ENCODE results near the gene SLC25A41.
"Not testable (repeated sequence)": the region's sequence is repeated elsewhere in the genome, so short reads cannot be mapped to it uniquely, and the experiment has no call there.

SLC25A41 gene

DNA sequence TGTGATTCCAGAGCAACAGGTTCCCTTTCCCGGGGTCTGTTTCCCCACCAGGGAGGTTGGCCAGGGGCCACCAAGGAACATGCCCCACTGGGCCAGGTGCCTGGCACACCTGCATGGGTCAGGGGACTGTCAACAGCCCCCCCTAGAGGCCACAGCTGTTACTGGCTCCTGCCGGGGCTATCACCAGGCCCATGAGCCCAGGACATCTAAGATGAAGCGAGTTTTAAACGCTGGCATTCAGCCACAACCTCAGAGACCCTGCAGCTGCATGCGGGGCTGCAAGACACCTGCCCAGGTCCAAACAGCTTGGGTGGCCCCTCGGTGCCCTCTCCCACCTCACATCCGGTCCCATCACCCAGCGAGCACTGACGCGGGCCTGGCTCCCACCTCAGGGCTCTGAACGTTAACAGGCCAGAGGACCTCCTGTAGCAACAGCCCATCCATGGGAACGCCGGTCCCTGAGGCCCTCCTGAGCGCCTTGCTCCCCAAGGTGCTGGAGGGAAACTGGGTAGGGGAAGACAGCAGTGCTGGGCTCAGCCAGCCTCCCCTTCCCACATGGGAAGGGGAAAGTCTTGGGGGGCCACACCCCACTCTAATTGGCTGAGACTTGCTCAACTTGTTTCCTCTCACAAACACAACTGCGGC, 21.0 kb downstream of the SLC25A41 start:
- DNase-seq (ENCODE audit: low read depth in 1 of 2, low spot score in 1 of 2): no peak

DNA sequence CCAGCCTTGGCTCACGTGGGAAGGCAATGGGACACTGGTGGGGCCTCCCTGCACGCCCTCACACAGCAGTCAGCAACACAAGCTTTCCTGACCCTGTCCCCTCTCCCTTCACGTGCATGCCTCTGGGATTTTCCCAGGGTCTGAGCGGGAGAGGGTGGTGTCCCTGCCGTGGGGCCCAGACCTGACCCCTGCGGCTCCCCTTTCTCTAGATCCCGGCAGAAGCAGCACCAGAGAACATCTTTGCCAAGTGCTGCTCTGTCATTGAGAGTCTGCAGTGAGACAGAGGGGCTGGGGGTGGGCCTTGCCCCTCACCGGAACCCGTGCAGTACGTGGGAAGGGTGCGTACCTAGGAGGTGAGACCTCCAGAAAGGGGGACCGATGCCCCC, 21.5 kb downstream of the SLC25A41 start:
- no peak for DNase-seq (ENCODE audit: low read depth in 1 of 2, low spot score in 1 of 2)

DNA sequence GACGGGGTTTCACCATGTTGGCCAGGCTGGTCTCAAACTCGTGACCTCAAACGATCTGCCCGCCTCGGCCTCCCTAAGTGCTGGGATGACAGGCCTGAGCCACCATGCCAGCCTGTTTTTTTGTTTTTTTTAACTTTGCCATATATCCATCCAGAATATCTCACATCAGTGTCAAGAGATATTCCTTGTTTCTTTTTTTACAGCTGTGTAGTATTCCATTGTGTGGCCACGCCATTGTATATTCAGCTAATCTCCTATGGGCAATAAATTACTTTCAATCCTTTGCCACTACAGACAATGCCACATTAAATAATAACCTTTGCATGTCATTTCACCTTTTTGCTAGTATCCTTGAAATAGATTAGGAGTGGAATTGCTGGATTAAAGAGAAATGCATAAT, 24.2 kb downstream of the SLC25A41 start:
- no peak for DNase-seq (ENCODE audit: low read depth in 1 of 2, low spot score in 1 of 2)

DNA sequence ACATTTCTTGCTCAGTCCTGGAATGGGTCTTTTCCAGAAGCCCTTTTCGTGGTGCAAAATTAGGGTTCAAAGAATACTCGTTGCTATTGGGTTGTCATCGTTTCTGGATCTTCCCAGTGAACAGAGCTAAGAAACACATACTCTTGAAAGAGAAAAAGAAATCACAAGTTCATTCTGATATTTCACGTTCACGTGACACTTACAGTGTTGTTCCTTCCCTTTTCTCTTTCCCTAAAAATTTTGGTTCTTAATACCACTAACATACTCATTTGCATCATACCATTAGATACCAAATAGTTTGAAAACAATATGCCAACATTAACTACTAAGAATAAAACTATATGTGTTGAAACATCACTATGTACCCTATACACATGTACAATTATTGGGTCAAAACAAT, 27.2 kb downstream of the SLC25A41 start:
- no peak for DNase-seq (ENCODE audit: low read depth in 1 of 2, low spot score in 1 of 2)

DNA sequence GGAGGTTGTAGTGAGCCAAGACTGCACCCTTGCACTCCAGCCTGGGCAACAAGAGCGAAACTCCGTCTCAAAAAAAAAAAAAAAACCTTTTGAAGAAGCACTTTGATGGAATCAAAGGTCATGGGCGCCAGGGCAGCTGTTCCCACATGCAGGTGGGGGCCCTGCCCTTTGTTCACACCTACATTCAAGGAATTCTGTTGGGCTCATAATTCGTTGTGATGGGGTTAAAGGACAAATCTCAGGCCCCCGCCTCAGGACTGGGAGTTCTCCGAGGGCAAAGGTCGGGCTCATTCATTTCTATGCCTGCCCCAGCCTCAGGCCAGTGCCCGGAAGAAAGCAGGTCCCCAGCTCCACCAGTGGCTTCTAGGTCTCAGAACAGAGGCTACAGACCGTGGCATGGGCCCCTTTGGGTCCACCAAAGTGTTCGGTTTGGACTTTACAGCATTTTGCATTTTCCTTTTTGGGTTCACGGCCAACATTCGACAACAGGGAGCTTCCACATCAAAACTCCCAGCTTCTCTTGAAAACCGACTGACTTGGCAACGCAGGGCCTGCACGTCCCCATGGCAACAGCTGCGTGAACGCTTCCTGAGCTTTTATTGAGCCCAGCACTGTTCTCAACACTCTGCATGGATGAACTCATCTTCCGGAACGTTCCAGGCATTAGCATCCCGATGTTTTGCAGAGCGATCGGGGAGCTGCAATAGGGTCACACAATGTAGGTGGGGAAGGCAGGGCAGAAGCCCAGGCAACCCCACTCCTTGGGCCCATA, 30.5 kb downstream of the SLC25A41 start:
- DNase-seq (ENCODE audit: low read depth in 1 of 2, low spot score in 1 of 2): no peak

DNA sequence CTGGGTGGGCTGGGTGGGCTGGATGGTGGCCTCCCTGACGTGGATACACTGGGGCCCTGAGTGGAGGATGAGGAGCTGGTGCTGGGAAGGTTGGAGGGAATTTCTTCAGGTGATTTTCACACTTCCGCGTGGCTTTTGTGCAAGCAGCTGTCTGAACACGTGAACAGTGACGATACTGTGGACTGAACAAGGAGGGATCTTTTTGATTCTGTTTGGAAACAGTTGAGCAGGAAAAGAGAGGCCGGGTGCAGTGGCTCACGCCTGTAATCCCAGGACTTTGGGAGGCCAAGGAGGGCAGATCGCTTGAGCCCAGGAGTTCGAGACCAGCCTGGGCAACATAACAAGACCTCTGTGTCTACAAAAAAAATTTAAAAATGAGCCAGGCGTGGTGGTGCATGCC, 31.5 kb downstream of the SLC25A41 start:
- no peak for DNase-seq (ENCODE audit: low read depth in 1 of 2, low spot score in 1 of 2)

DNA sequence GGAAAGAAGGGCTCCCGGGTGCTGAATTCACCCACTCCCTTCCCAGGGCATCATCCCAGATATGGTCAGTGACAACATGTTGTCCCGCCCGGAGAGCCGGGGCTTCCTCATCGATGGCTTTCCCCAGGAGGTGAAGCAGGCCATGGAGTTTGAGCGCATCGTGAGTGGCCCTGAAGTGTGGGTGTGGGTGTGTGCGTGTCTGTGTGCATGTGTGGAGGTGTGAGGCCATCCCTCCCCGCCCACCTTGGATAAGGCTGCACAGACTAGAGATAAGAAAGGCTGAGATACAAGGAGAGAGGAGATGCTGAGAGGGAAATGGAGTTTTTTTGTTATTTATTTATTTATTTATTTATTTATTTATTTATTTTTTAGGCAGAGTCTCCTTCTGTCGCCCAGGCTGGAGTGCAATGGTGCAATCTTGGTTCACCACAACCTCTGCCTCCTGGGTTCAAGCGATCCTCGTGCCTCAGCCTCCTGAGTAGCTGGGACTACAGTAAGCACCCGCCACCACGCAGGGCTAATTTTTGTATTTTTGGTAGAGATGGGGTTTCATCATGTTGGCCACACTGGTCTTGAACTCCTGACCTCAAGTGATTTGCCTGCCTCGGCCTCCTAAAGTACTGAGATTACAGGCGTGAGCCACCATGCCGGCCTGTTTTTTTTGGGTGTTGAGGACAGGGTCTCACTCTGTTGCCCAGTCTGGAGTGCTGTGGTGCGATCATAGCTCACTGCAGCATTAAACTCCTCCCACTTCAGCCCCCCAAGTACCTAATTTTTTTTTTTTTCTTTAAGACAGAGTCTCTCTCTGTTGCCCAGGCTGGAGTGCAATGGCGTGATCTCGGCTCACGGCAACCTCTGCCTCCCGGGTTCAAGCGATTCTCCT, 33.3 kb downstream of the SLC25A41 start:
- DNase-seq (ENCODE audit: low read depth in 1 of 2, low spot score in 1 of 2): not testable (repeated sequence)

DNA sequence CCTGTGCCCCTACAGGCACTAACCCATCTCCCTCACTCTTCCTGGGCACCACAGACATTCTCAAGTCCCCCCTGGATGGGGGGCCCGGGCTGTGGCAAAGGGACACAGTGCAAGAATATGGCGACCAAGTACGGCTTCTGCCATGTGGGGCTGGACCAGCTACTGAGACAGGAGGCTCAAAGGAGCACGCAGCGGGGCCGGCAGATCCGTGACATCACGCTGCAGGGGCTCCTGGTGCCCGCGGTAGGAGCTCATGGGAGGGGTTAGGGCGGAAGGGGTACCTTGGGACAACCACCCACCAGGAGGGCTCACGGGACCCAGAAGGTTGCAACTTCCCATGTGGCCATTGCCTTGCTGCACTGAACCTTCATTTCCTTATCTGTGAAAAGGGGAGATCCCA, 37.3 kb downstream of the SLC25A41 start:
- no peak for DNase-seq (ENCODE audit: low read depth in 1 of 2, low spot score in 1 of 2)

DNA sequence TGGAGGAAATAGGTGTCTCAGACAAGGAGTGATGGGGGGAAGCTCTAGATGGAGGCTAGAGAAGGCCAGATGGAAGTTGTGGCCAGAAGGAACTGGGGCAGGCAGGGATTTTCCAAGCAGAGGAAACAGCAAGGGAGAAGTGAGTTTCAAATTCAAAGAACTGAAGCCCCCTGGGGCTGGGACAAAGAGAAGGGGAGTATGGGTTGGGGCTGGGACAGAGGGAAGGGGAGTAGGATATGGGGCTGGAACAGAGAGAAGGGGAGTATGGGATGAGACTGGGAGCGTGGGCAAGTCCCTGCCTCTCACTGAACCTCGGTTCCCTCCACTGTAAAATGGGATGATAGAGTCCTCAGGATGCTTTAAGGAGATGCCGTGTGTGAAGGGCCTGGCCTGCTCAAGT, 38.7 kb downstream of the SLC25A41 start:
- no peak for DNase-seq (ENCODE audit: low read depth in 1 of 2, low spot score in 1 of 2)

DNA sequence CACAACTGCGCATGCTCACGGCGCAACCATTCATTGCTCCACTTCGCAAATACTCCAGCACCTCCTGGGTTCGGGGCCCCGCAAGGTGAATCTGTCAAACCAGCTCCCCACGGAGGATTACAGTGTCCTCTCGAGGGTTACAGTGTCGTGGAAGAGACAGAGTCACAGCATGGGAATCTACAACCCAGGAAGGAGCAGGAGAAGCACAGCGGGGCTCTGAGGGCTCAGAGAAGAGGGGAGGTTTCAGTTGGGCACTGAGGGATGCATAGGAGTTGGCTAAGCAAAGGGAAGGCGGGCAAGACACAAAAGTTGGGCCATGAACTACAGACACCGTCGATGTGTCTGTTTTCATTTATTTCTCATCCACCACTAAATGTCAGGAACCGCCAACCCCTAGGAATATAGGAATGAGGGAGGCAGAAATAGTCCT, 39.6 kb downstream of the SLC25A41 start:
- DNase-seq (ENCODE audit: low read depth in 1 of 2, low spot score in 1 of 2): peak; percentile 40 to 50

DNA sequence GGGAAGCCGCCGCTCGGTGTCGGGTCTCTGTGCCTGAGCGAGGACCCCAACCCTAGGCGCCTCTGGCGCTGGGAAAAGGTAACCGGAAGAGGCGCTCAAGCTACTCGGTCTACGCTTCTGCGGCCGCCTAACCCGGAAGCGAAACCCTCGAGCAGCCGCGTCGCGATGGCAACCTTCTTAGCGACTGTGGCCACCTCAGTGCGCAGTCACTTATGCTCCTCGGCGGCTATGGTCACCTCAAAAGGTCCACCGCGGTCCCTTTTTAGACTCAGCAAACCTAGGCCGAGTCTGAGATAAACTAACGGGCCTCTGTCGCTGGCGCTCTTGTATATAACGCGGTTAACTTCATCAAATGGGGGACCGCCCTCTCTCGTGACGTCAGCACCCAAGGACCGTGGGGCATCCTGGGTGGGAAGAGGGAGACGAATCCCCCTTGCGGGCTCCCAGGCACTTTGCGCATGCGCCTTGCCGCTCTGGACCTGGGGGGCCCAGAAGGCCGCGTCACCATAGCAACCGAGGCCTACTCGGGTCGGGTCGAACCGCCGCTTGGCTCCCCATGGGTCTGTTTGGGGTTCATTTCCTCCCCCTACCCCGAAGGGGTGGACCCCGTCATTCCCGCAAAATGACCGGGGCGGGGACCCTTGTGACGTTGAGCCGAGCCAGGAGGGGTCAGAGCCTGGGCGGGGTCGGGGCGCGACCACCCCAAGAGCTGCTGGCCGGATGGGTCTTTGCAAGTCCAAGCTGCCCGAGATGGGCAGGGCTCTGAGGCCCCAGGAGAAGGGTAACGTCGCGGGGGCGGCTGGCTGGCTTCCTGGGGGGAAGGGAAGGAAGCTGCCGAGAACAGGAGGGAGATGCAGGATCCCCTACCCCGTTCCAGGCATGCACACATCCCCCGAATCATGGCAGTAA, 40.2 kb downstream of the SLC25A41 start, which contains the start of gene GTF2F1:
Gene GTF2F1, minus strand, starts transcription at position 91 of the 909 bp plus-strand sequence. CDS start 169 bp downstream, outside the sequence.
- DNase-seq (ENCODE audit: low read depth in 1 of 2, low spot score in 1 of 2): peak; percentile 78 to 88

DNA sequence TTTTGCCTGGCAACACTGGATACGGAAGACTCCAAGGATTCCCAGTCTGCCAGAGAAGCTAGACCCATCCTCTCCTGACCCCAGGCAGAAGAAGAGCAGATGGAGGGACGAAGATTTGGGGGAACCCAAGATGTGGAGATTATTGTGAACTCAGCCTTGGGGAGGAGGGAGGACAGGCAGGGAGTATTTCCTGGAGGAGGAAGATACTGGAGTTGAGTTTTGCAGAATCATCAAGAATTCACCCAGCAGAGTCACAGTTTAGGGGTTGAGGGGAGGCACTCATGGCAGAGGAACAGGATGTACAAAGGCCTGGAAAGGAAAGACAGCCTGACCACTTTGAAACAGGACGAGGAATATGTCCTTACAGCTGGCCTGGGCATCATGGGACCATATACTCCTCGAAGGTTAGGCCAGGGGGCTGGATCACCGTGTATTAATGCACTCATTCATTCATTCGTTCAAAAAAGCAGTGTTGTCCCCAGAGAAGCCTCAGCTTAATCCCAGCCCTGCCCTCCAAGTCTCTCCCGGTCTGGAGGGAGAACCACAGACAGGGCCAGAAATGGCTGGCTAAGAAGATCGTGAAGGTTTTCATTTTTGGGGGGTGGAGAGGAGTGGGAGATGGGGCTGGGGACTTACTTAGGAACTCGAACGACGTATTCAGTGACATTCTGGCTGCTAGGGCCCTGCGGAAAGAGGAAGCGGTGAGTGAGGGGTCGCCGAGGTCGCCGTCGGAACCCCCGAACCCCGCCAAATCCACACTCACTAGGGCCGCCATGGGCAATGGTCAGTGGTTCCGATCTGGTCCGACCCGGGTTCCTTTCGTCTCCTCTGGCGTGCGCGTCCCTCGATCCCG, 41.1 kb downstream of the SLC25A41 start:
- DNase-seq (ENCODE audit: low read depth in 1 of 2, low spot score in 1 of 2): no peak

DNA sequence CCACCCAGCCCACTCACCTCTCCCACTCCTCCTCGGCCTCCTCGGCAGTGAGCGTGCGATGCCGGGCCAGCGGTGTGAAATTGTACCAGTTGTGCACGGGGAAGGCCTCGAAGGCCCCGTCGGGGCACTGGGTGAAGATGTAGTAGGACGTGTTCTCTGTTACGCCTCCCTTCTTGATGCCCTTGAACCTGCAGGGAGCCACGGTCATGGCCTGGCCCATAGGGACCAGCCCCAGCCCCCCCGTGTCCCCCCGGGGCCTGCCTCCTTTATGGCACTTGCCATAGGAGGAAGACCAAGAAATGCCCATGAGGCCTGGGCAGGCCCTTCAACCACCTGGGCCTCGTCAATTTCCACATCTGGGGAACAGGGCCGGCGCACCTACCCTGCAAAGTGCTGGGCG, 46.2 kb downstream of the SLC25A41 start:
- DNase-seq (ENCODE audit: low read depth in 1 of 2, low spot score in 1 of 2): no peak

DNA sequence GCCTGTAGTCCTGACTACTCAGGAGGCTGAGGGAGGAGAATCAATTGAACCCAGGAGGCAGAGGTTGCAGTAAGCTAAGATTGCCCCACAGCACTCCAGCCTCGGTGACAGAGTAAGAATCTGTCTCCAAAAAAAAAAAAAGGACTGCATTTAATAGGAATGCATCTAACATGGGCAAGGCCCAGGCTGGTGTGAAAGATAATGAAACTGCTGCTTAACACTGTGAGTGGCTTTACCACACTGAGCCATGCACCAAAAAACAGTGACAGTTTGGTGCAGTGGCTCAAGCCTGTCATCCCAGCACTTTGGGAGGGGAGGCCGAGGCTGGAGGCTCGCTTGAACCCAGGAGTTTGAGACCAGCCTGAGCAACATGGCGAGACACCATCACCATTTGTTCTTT, 49.2 kb downstream of the SLC25A41 start:
- DNase-seq (ENCODE audit: low read depth in 1 of 2, low spot score in 1 of 2): no peak

DNA sequence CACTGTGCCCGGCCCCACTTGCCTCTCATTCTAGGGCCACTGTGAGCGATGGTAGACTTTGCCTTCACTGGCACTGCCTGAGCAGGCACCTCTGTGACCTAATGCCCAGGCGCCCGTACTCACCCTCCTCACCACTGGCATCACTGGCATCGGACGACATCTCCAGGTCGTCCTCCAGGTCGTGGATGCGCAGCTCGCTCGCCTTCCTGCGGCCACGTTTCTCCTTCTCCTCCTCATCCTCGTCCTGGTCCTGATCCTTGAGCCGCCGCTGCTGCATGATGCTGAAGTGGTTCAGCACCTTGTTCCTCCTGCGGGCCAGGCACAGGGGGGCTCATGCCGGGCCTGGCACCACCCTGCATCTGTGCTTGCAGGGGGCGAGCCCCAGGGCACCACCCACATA, 50.4 kb downstream of the SLC25A41 start:
- no peak for DNase-seq (ENCODE audit: low read depth in 1 of 2, low spot score in 1 of 2)

DNA sequence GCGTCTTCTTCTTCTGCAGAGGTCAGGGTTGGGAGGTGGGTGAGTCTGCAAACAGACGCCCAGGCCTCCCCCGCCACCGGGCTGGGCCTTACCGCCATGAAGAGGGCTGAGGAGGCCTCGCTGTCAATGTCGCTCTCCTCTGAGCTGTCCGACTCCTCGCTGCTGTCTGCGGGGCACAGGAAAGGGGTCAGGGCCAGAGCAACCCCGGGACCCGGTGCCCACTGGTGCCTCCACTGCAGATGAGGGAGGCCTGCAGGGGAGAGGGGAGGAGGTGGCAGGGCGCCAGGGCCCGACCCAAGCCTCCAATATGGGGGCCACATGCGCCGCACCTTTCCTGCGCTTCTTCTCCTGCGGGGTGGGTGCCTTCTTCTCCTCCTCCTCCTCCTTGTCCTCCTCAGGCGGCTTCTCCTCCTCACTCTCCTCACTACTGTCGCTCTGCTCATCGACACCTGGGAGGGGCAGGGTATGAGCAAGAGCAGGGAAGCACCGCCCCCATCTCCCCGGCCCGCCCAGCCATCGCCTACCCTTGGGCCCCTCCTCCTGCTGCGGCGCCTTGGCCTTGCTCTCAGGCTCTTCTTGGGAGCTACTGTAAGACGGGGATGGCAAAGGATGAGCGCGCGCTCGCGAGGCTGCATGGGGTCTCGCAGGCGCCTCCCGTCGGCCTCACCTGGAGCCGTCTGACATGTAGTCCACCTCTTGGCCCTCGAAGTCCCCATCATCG, 52.4 kb downstream of the SLC25A41 start:
- DNase-seq (ENCODE audit: low read depth in 1 of 2, low spot score in 1 of 2): no peak

DNA sequence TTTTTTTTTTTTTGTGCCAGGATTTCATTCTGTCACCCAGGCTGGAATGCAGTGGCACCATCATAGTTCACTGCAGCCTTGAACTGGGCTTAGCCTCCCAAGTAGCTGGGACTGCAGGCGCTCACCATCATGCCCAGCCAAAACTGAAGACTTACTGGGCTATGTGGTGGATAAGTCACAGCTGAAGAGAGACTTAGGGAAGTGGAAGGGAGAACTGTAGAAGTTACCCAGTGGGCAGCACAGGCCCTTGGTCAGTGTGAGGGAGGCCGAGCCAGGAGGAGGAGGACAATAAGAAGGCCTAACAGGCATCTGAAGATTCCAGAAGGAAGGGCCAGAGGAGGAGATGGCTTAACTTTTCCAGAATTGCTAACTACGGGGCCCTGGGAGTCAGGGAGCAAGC, 53.8 kb downstream of the SLC25A41 start:
- no peak for DNase-seq (ENCODE audit: low read depth in 1 of 2, low spot score in 1 of 2)

DNA sequence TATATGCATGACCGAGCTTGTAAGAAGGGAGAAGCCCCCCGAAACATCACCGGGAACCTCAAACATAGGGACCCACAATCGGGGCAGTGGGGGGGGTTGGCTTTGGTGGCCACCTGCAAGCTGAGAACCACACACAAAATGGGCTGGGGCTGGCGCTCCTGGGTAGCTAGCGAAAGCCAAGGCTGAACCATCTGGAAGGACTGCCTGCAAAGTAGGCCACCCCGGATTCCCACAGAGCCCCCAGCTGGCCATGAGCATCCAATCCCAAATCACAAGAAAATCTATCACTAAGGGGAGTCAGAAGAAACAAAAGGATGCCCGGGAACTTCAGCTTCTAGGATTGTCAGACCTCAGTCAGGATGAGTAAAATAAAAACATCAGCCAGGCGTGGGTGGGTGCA, 55.1 kb downstream of the SLC25A41 start:
- DNase-seq (ENCODE audit: low read depth in 1 of 2, low spot score in 1 of 2): no peak

DNA sequence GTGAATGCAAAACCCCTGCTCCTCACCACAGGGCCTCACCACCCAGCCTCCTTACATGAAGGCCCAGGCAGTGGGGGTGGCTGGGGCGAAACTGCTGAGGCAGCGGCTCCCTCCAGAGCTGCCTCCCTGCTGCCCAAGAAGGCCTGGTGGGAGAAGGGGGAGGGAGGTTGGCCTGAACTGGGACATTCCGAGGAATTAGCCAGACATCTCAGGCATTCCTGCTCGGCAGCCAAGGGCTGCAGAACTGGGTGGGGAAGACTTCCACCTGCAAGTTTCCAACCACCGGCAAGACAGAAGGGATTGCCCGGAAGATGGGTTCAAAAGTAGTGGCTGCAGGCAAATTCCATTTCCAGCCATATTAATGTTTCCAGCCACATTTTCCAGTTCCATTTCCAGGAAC, 55.5 kb downstream of the SLC25A41 start:
- no peak for DNase-seq (ENCODE audit: low read depth in 1 of 2, low spot score in 1 of 2)

Measured in activated T-helper 1 cell treated with anti-CD3 and anti-CD28 coated beads, Interleukin-2, amount 50 U/mL, for 16 hours (primary cell).